T47D (cell line): ENCODE results near the gene SHROOM3.
"Not testable (repeated sequence)": the region's sequence is repeated elsewhere in the genome, so short reads cannot be mapped to it uniquely, and the experiment has no call there.

Source experiments
- DNase-seq, 2 experiments: peaks; one replicate each; pipeline versions ENCODE4 v3.0.0 to v3.0.0-alpha.2; 2011 to 2012; ENCODE audit warnings: low read depth in 1 of 2, low spot score in 1 of 2
- JUND ChIP-seq: IDR thresholded peaks from 2 replicates; pipeline ENCODE4 v1.6.1; 2012; ENCODE audit warnings: low read depth
- in situ Hi-C: cut with HindIII; loops from 2 replicates; pipeline ENCODE4 v1.10.0; 2016; ENCODE audit warnings: low sequenced_read_pairs, low pct_unique_long_range_greater_than_20kb

Gene SHROOM3

GRCh38 chr4:76708971-76709771 lies 274.1 kb downstream of the SHROOM3 start:
- no peak for DNase-seq
- in situ Hi-C loops: no loop called here
- no peak for TF ChIP-seq JUND

GRCh38 chr4:76709772-76710090 lies 274.7 kb downstream of the SHROOM3 start:
- in situ Hi-C loops: no loop called here
- DNase-seq: no peak
- no peak for TF ChIP-seq JUND

DNA sequence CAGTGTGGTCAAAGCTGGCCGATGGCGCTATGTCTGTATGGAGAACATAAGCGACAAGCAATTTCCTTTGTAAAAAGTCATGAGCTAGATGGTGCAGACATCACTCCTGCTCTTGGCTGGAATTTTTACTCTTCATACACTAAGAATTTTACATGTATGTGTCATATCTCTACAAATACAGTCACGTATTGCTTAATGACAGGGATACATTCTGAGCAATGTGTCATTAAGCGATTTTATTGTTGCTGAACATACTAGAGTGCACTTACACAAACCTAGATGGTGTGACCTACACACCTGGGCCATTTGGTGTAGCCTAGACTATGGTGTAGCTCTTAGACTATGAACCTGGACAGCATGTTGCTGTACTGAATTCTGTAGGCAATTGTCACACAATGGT lies 277.5 kb downstream of the SHROOM3 start:
- DNase-seq: no peak
- TF ChIP-seq JUND: no peak
- in situ Hi-C loops: no loop called here

DNA sequence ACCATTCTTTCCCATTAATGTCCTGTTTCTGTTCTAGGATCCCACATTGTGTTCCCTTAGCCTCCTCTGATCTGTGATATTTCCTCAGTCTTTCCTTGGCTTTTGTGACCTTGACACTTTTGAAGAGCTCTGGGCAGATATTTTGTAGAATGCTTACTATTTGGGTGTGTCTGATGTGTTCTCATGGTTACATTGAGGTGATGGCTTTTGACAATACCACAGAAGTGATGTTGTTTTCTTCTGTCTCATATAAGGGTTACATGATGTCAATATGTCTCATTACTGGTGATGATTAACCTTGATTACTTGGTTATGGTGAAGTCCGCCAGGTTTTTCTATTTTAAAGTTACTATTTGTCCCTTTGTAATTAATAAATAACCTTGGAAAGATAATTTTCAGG lies 279.2 kb downstream of the SHROOM3 start:
- DNase-seq: no peak
- in situ Hi-C loops: no loop called here
- no peak for TF ChIP-seq JUND

DNA sequence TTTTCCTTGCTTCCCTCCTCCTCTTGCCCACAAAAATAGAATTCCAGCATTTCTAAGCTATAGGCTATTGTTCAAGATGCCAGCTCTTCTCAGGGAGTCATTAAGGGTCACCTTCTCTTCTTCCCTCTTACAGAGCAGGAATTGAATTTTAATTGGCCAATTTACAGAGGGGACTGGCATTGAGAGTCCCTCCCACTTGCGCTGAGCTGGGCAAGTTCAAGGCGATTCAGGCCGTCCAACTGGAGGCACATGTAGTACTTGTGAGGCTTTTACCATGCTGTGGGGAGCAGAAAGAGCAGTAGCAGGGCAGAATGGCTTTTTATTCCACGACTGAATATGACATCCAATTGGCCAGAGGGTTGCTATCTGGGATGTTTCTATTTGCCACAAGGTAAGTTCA lies 281.0 kb downstream of the SHROOM3 start:
- no peak for TF ChIP-seq JUND
- in situ Hi-C loops: no loop called here
- DNase-seq: no peak

- TF ChIP-seq JUND: no peak
- no peak for DNase-seq
- in situ Hi-C loops: no loop called here
Measured at GRCh38 chr4:76716658-76717057, 281.6 kb downstream of the SHROOM3 start.

DNA sequence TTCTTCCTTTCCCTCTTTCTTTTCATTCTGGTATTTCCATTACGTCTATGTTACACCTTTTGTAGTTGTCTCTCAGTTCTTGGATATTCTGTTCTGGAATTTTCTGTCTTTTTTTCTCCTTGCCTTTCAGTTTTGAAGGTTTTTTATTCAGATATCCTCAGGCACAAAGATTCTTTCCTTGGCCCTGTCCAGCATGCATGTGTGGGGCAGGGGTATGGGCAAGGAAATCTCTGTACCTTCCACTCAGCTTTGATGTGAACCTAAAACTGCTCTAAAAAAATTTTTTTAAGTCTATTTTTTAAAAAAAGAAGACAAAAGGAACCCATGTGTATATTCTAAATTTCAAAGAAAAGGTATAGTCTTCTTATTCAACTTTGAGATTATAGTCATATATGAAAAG lies 282.4 kb downstream of the SHROOM3 start:
- no peak for TF ChIP-seq JUND
- in situ Hi-C loops: no loop called here
- DNase-seq: no peak

DNA sequence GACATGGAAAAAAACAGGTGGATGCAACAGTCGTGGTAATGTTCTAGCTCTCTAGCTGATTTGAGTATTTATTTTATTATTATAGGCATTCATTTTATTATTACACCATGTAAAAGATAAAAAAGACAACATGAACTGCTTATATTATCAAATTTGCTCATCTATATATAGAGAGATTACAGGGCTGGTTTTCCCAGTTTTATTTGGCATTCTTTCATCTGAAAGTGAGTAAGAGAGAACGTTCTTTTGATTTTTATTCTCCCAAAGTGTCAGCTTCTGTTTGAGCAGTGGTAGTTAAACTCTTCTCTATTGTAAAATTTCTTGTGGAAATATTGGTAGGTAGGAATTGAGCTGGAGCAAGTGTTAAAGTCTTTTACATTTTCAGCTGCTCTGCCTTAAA lies 283.0 kb downstream of the SHROOM3 start:
- in situ Hi-C loops: no loop called here
- no peak for DNase-seq
- no peak for TF ChIP-seq JUND

DNA sequence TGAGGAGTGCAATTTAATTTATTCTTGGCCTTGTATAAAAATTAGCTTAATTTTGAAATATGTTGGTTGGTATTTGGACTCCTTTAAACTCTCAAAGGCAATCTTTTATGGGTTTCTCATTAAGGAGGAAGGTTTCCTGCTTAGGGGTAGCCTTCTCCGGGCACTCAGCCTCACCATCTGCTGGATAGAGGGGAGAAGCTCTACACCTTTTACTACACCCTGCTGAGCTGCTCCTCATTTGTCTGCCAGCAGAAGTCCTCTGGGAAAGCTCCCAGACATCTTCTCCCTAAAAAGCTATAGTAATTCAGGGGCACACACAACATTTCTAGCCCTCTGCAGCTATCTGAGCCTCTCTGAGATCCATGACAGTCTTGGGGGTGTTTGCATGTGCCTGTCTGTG lies 283.8 kb downstream of the SHROOM3 start:
- DNase-seq: no peak
- no peak for TF ChIP-seq JUND
- in situ Hi-C loops: no loop called here

GRCh38 chr4:76720121-76720520 lies 285.1 kb downstream of the SHROOM3 start:
- no peak for TF ChIP-seq JUND
- no peak for DNase-seq
- in situ Hi-C loops: no loop called here

- DNase-seq, in situ Hi-C loops: not testable (repeated sequence)
Measured at GRCh38 chr4:76722146-76722545, 287.1 kb downstream of the SHROOM3 start.

DNA sequence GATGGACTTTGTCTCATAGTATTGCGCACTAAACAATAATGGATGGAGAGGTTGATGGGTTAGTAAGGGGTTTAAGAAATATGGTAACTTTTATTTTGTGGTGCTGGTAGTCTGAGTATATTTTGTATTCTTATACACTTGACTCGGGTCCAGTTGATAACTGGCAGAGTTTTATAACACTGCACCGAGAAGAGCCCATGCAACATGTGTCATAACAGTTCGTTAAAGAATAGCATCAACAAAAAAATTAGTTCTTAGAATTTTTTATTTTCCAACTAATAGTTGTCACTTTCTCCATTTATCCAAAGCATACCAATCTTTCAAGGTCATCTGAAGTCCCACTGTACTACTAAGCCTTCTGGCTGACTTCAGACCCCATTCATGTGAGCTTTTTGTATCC lies 287.8 kb downstream of the SHROOM3 start:
- DNase-seq: no peak
- no peak for TF ChIP-seq JUND
- in situ Hi-C loops: no loop called here

DNA sequence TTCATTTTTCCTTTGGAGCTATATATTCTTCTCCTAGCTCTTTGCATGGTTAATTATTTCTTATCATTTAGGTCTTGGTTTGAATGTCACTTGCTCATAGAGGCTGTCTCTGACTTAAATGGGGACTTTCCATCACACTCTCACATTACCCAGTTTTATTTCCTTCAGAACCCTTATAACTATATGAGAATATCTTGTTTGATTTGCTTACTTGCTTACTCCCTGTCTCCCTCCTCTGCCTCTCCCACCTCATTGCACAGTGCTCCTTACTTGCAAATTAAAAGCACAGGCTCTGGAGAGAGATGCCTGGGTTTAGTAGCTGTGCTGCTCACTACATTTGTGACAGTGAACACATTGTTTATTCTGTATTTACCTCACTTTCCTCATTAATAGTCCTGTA lies 288.3 kb downstream of the SHROOM3 start:
- DNase-seq: peak in 1 of 2 experiments; percentile 26
- TF ChIP-seq JUND: no peak
- in situ Hi-C loops: no loop called here

GRCh38 chr4:76723924-76724323 lies 288.9 kb downstream of the SHROOM3 start:
- DNase-seq: no peak
- TF ChIP-seq JUND: no peak
- in situ Hi-C loops: no loop called here
